Stimulated activated CD4-positive, alpha-beta T cell treated with anti-CD3 and anti-CD28 coated beads, Interleukin-12 subunit alpha, Interleukin-12 subunit beta, amount 100 ng/mL, for 48 hours (primary cell): Measurements from ENCODE around the gene INPPL1.
"Not testable (repeated sequence)": the region's sequence is repeated elsewhere in the genome, so short reads cannot be mapped to it uniquely, and the experiment has no call there.

ENCODE experiments used
- DNase-seq, 3 donors: peaks; one replicate each; pipeline ENCODE4 v3.0.0-alpha.2; 2020; ENCODE audit warnings: low read depth in 2 of 3, low spot score in 1 of 3

Gene INPPL1

GRCh38 chr11:72243173-72244059 lies 18.8 kb downstream of the INPPL1 start:
- DNase-seq = no peak

- no peak for DNase-seq
These were observed 19.4 kb downstream of the INPPL1 start, which contains the start of gene PHOX2A for GRCh38 chr11:72244060-72244360. PHOX2A (minus strand) TSS chr11:72244176; CDS start chr11:72244004, 172 bp downstream.

- DNase-seq = no peak
These were observed 20.0 kb downstream of the INPPL1 start for GRCh38 chr11:72244361-72245262.

DNA sequence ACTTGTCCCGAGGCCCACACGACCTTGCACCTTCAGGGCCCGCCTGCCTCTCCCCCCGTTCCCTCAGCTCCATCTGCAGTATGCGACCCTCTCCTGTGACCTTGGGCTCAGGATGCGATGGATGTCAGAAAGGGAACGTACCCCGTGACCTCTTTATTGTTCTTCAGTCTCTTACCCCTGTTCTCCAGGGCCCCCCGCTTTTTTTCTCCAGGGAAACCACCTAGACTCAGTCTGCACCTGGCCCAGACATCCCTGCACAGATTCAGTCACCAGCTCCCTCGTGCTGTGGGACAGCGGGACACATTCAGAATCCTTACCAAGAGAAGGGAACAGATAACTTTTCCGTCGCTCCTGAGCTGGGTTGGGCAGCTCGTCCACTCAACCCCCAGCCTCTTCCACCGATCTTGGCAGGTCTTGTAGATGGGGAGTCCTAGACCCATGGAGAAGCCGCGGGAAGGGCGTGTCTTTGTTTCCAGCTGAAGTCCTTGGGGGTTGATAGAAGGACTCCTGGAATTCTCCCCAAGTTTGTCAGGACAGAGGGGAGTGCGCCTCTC lies 20.8 kb downstream of the INPPL1 start:
- no peak for DNase-seq

GRCh38 chr11:72247584-72247983 lies 23.0 kb downstream of the INPPL1 start:
- no peak for DNase-seq

- DNase-seq = no peak
These were observed 25.4 kb downstream of the INPPL1 start for GRCh38 chr11:72249961-72250360.

- DNase-seq = no peak
These were observed 26.3 kb downstream of the INPPL1 start for GRCh38 chr11:72250661-72251464.

DNA sequence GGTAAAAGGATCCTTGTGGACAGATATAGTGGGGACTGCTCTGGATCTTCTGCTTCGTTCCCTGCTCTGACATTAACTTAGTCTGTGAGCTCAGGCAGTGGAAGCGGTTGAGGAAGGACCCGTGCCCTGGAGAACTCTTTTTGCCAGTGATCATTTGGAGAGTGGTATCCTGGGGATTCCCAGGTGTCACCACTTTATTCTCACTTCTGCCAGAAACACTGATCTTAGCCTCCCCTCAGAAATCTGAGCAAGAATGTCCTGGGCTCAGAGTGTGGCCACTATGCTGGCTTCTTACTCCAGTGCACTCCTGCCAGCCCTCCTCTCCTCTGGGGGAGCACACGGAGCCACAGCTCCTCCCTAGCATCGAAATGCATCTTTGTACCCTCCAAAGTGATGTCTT lies 27.0 kb downstream of the INPPL1 start:
- DNase-seq = no peak

DNA sequence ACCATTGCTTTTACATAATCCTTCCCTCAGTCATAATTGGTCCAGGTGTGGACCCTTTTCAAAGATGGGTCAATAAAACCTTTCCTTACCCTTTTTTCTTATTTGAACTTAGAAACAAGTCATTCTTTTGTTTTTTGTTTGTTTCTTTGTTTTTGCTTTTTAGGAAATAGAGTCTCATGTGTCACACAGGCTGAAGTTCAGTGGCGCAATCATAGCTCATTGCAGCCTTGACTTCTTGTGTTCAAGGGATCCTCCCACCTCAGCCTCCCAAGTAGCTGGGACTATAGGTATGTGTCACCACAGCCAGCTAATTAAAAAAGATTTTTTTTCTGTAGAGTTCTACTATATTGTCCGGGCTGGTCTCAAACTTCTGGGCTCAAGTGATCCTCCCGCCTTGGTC lies 28.8 kb downstream of the INPPL1 start:
- no peak for DNase-seq

- DNase-seq = no peak
These were observed 29.9 kb downstream of the INPPL1 start for GRCh38 chr11:72254299-72254993.

DNA sequence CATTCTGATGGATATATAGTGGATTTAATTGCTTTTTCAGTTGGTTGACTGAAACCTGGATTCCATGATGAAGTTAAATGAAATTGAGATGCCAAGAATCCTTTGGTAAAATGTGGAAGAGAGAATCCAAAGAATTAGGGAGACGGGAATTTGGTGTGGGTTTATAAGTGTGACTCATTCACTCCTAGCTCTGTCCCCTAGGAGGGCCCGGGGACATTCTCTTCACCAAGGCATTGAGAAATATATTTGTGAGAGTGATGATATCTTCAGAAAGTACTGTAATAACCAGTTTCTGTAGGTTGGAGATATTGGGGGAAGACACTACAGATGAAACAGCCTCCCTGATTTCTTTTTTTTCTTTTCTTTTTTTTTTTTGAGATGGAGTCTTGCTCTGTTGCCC lies 33.0 kb downstream of the INPPL1 start:
- no peak for DNase-seq

GRCh38 chr11:72259490-72259889 lies 34.9 kb downstream of the INPPL1 start:
- no peak for DNase-seq

- no peak for DNase-seq
These were observed 36.0 kb downstream of the INPPL1 start for GRCh38 chr11:72260574-72260973.

- no peak for DNase-seq
These were observed 38.8 kb downstream of the INPPL1 start for GRCh38 chr11:72263361-72263760.

GRCh38 chr11:72265951-72266350 lies 41.4 kb downstream of the INPPL1 start:
- DNase-seq = no peak

- DNase-seq = not testable (repeated sequence)
These were observed 42.4 kb downstream of the INPPL1 start for GRCh38 chr11:72266960-72267359.

DNA sequence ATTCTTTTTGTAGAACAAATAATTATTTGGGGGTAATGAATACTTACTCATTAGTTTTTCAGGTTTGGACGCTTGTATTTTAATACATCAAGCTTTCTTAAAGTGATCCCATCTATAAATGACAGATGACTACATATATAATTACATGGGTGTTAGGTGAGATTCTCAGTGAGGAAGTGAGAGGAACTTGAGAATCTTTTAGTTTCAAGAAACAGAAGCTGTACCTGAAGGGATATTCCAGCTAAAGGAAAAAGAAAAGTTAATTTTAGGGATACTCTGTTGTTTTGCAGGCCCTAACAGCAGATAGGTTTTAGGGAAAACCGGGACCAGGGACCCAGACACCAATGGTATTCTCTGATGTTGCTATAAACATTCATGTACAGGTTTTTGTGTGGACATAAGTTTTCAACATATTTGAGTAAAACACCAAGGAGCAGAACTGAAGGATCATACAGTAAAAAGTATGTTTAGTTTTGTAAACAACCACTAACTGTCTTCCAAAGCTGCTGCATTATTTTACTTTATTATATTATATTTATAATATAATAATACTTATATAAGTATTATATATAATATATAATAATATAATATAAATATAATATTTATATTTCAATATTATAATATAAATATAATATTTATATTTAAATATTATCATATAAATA lies 43.5 kb downstream of the INPPL1 start:
- DNase-seq = no peak

DNA sequence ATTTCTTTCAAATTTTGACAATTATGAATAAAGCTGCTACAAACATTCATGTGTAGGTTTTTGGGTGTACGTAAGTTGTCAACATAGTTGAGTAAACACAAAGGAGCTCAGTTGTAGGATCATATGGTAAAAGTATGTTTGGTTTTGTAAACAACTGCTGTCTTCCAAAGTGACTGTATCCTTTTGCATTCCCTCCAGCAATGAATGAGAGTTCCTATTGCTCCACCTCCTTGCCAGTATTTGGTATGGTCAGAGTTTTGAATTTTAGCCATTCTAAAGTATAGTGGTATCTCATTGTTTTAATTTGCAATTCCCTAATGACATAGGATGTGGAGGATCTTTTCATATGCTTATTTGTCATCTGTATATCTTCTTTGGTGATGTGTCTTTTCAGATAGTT lies 47.4 kb downstream of the INPPL1 start:
- no peak for DNase-seq

DNA sequence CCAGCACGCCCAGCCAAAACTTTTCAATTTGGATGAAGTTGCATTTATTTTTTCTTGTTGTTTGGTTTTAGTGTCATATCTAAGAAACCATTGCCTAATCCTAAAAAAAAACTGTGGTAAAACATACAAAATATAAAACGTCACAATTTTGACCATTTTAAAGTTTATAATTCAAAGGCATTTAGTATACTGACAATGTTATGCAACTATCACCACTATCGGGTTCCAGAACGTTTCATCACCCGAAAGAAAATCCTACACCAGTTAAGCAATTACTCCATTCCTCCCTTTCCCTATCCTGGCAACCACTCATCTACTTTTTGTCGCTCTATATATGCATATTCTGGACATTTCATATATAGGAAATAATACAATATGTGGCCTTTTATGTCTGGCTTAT lies 49.9 kb downstream of the INPPL1 start:
- DNase-seq = no peak

- DNase-seq = no peak
These were observed 54.3 kb downstream of the INPPL1 start for GRCh38 chr11:72278905-72279304.
